PC-3 (cell line): ENCODE data around the gene ADH7. TPM values are rescaled to one million over a fixed set of nuclear protein-coding genes. Genes with fewer than 3 reads are reported as not detected.

Source experiments
- ATAC-seq: fragments of 200-7000 bp; cut with Tn5 transposase; 2 replicates; pipeline ENCODE4 v1.9.1; 2020; ENCODE audit warnings: mild to moderate bottlenecking, moderate library complexity
- BruUV-seq: library from RNA; stranded (reverse); fragments of 400-500 nt; replicated peaks from 2 replicates; lab custom pipeline; 2021; lab: Mats Ljungman, UMichigan
- CTCF ChIA-PET: fragments of 300-600 bp; sonication (Branson Sonifier 250); formaldehyde crosslinking; loops from one replicate; lab custom pipeline; 2022; ENCODE audit warnings: antibody characterized with exemption; lab: Charles Lee
- POLR2A ChIA-PET: fragments of 300-600 bp; sonication (Branson Sonifier 250); formaldehyde crosslinking; loops from one replicate; lab custom pipeline; 2022; ENCODE audit warnings: antibody characterized with exemption; ENCODE audit not compliant: unreplicated experiment; lab: Charles Lee
- DNase-seq: peaks from one replicate; pipeline ENCODE4 v3.0.0-alpha.2; 2015
- H2AFZ ChIP-seq: fragments of 300-600 bp; sonication (generic); 2 replicates; pipeline ENCODE4 v1.6.0; 2016; ENCODE audit warnings: antibody characterized with exemption, low read length
- H3F3A ChIP-seq: fragments of 300-600 bp; sonication (generic); one replicate; pipeline ENCODE4 v1.6.0; 2017; ENCODE audit warnings: antibody characterized with exemption, low read length, control low read depth, mild to moderate bottlenecking; ENCODE audit not compliant: unreplicated experiment
- H3K27ac ChIP-seq: fragments of 300-600 bp; sonication (generic); 2 replicates; pipeline ENCODE4 v1.5.1; 2016; ENCODE audit warnings: mild to moderate bottlenecking, low read length
- H3K27me3 ChIP-seq: fragments of 300-600 bp; sonication (generic); 2 replicates; pipeline ENCODE4 v1.6.1; 2016; ENCODE audit warnings: low read length, mixed read lengths
- H3K36me3 ChIP-seq: fragments of 300-600 bp; sonication (generic); 2 replicates; pipeline ENCODE4 v1.6.1; 2016; ENCODE audit warnings: low read depth, mixed run types, low read length, mixed read lengths
- H3K4me1 ChIP-seq: fragments of 300-600 bp; sonication (generic); 2 replicates; pipeline ENCODE4 v1.5.1; 2016; ENCODE audit warnings: low read length; ENCODE audit not compliant: insufficient read depth
- H3K4me2 ChIP-seq: fragments of 300-600 bp; sonication (generic); 2 replicates; pipeline ENCODE4 v1.6.0; 2016; ENCODE audit warnings: low read length
- H3K4me3 ChIP-seq: fragments of 300-600 bp; sonication (generic); 2 replicates; pipeline ENCODE4 v1.5.1; 2016; ENCODE audit warnings: mild to moderate bottlenecking, low read length, mixed read lengths
- H3K79me2 ChIP-seq: fragments of 300-600 bp; sonication (generic); 2 replicates; pipeline ENCODE4 v1.6.1; 2017; ENCODE audit warnings: low read length, mixed read lengths
- H3K9ac ChIP-seq: fragments of 300-600 bp; sonication (generic); 2 replicates; pipeline ENCODE4 v1.6.0; 2016; ENCODE audit warnings: mild to moderate bottlenecking, low read length
- H3K9me2 ChIP-seq: fragments of 300-600 bp; sonication (generic); replicated peaks from 2 replicates; pipeline ENCODE4 v1.6.1; 2016; ENCODE audit warnings: mixed run types, low read length, mixed read lengths
- H3K9me3 ChIP-seq: fragments of 300-600 bp; sonication (generic); 2 replicates; pipeline ENCODE4 v1.6.1; 2016; ENCODE audit warnings: low read length, mixed read lengths
- H4K20me1 ChIP-seq: fragments of 300-600 bp; sonication (generic); 2 replicates; pipeline ENCODE4 v1.6.1; 2016; ENCODE audit warnings: low read length, mixed read lengths
- CTCF ChIP-seq: fragments of 300-600 bp; sonication (generic); conservative IDR thresholded peaks from 2 replicates; pipeline ENCODE4 v1.5.1; 2017; ENCODE audit warnings: antibody characterized with exemption, low read depth, mild to moderate bottlenecking, low read length
- EZH2 ChIP-seq: fragments of 300-600 bp; sonication (generic); IDR thresholded peaks from one replicate; pipeline ENCODE4 v1.6.1; 2017; ENCODE audit warnings: antibody characterized with exemption, mild to moderate bottlenecking, low read length; ENCODE audit not compliant: unreplicated experiment
- EZH2phosphoT487 ChIP-seq: fragments of 300-600 bp; sonication (generic); IDR thresholded peaks from 2 replicates; pipeline ENCODE4 v1.6.1; 2018; ENCODE audit warnings: mild to moderate bottlenecking, antibody characterized with exemption, low read length, borderline replicate concordance
- intact Hi-C: fragments of 100-400 bp; cut with micrococcal nuclease; formaldehyde crosslinking; loops from 2 replicates; pipeline ENCODE4 v1.9.0; 2023
- total RNA-seq: library from RNA; depleted of rRNA; stranded (reverse); fragments of >200 nt; gene quantifications from 2 replicates; pipeline ENCODE4 v1.2.3, GENCODE V29; 2014

ADH7 gene
- total RNA-seq, 1 experiment from 2014 or later, result not detected

GRCh38 chr4:99402765-99403164 is 32.4 kb downstream of the ADH7 start:
- ChIA-PET POLR2A (no interaction called here), CTCF (no interaction called here)
- Histone ChIP-seq H3F3A (no peaks in the 10 kb centered on the region), H3K36me3 (no peaks in the 10 kb centered on the region), H3K9me2 (no peaks in the 10 kb centered on the region), H4K20me1 (no peaks in the 10 kb centered on the region), H3K9ac (no peak overlapping the region), H3K9me3 (no peaks in the 10 kb centered on the region), H3K4me2 (no peak overlapping the region), H3K27me3 (no peaks in the 10 kb centered on the region), H3K27ac (no peak overlapping the region), H2AFZ (no peak overlapping the region), H3K79me2 (no peaks in the 10 kb centered on the region), H3K4me1 (peaks cover 17% of the 10 kb centered on the region), H3K4me3 (no peak overlapping the region)
- ATAC-seq (no peak), DNase-seq (no peak)
- TF ChIP-seq EZH2 (no peak), EZH2phosphoT487 (no peak), CTCF (no peak)
- no TSS peak for BruUV-seq
- intact Hi-C loops, result no loop called here

- no peaks in the 10 kb centered on the region for H3K79me2 ChIP-seq
- no peaks in the 10 kb centered on the region for H4K20me1 ChIP-seq
- ChIA-PET POLR2A (no interaction called here), CTCF (interaction anchor here (0.6 kb wide), 1 partner anchor 12 kb away, joined by 5 read pairs; no protein-coding TSS in a partner anchor)
- no peak overlapping the region for H3K4me2 ChIP-seq
- H3K4me3 ChIP-seq, result no peak overlapping the region
- no peak overlapping the region for H3K9ac ChIP-seq
- H3F3A ChIP-seq, result no peaks in the 10 kb centered on the region
- no peak overlapping the region for H2AFZ ChIP-seq
- intact Hi-C loops, result no loop called here
- no peaks in the 10 kb centered on the region for H3K9me2 ChIP-seq
- no TSS peak for BruUV-seq
- H3K4me1 ChIP-seq, result peaks cover 17% of the 10 kb centered on the region
- no peaks in the 10 kb centered on the region for H3K36me3 ChIP-seq
- DNase-seq, result no peak
- no peak overlapping the region for H3K27ac ChIP-seq
- no peaks in the 10 kb centered on the region for H3K9me3 ChIP-seq
- no peaks in the 10 kb centered on the region for H3K27me3 ChIP-seq
- TF ChIP-seq EZH2phosphoT487 (no peak), CTCF (no peak), EZH2 (no peak)
- no peak for ATAC-seq
Observed at GRCh38 chr4:99400831-99401230, 34.3 kb downstream of the ADH7 start.

- CTCF ChIA-PET, result interaction anchor here (1.0 kb wide), 1 partner anchor 12 kb away, joined by 3 read pairs; no protein-coding TSS in a partner anchor
- BruUV-seq, result no TSS peak
- TF ChIP-seq EZH2, result no peak
- TF ChIP-seq CTCF, result no peak
- TF ChIP-seq EZH2phosphoT487, result no peak
- Histone ChIP-seq H3K4me2 (no peak overlapping the region), H4K20me1 (no peaks in the 10 kb centered on the region), H3K27me3 (no peaks in the 10 kb centered on the region), H3K27ac (no peak overlapping the region), H2AFZ (no peak overlapping the region), H3K79me2 (no peaks in the 10 kb centered on the region), H3K9me3 (no peaks in the 10 kb centered on the region), H3F3A (no peaks in the 10 kb centered on the region), H3K4me1 (peaks cover 17% of the 10 kb centered on the region), H3K4me3 (no peak overlapping the region), H3K9ac (no peak overlapping the region), H3K9me2 (no peaks in the 10 kb centered on the region), H3K36me3 (no peaks in the 10 kb centered on the region)
- POLR2A ChIA-PET, result no interaction called here
- DNase-seq (no peak), ATAC-seq (no peak)
- intact Hi-C loops, result no loop called here
Observed at GRCh38 chr4:99399017-99399416, 36.1 kb downstream of the ADH7 start.
